ENCODE data around the gene PREP.

PREP gene

DNA sequence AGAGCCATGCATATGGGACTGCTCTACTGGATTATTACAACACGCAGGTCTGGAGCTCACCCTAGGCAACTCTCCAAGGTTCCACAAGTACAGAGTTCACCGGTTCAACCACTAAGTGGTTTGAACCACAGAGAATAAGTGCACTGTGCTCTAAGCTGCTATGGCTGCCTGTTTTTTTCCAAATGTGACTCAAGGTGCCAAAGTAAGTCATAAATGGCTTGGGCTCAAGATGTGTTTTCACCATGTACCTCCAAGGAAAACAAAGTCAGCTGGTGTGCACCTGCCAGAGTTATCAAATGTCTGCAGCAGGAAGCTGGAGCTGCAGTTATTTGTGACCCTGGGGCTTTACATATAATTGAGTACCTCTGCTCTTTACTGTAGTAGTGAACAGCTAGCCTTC is 76.7 kb downstream of the PREP start:
- no peak for DNase-seq (ENCODE audit: low read depth in 1 of 2, low spot score in 1 of 2)
- Histone ChIP-seq H3K27me3 (ENCODE audit: insufficient read depth, poor library complexity, severe bottlenecking) (no peaks in the 10 kb centered on the region), H3K27ac (replicated peaks) (no peak overlapping the region), H3K4me3 (replicated peaks; ENCODE audit: insufficient read depth, low read length) (no peak overlapping the region)
- TF ChIP-seq, protein P1, sequence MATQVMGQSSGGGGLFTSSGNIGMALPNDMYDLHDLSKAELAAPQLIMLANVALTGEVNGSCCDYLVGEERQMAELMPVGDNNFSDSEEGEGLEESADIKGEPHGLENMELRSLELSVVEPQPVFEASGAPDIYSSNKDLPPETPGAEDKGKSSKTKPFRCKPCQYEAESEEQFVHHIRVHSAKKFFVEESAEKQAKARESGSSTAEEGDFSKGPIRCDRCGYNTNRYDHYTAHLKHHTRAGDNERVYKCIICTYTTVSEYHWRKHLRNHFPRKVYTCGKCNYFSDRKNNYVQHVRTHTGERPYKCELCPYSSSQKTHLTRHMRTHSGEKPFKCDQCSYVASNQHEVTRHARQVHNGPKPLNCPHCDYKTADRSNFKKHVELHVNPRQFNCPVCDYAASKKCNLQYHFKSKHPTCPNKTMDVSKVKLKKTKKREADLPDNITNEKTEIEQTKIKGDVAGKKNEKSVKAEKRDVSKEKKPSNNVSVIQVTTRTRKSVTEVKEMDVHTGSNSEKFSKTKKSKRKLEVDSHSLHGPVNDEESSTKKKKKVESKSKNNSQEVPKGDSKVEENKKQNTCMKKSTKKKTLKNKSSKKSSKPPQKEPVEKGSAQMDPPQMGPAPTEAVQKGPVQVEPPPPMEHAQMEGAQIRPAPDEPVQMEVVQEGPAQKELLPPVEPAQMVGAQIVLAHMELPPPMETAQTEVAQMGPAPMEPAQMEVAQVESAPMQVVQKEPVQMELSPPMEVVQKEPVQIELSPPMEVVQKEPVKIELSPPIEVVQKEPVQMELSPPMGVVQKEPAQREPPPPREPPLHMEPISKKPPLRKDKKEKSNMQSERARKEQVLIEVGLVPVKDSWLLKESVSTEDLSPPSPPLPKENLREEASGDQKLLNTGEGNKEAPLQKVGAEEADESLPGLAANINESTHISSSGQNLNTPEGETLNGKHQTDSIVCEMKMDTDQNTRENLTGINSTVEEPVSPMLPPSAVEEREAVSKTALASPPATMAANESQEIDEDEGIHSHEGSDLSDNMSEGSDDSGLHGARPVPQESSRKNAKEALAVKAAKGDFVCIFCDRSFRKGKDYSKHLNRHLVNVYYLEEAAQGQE (IDR thresholded peaks at IDR 0.05; ENCODE audit: insufficient replicate concordance, low read depth), result no peak
- TF ChIP-seq SPI1 (IDR thresholded peaks at IDR 0.05; ENCODE audit: borderline replicate concordance, low read depth), result no peak
- TF ChIP-seq, protein P2, sequence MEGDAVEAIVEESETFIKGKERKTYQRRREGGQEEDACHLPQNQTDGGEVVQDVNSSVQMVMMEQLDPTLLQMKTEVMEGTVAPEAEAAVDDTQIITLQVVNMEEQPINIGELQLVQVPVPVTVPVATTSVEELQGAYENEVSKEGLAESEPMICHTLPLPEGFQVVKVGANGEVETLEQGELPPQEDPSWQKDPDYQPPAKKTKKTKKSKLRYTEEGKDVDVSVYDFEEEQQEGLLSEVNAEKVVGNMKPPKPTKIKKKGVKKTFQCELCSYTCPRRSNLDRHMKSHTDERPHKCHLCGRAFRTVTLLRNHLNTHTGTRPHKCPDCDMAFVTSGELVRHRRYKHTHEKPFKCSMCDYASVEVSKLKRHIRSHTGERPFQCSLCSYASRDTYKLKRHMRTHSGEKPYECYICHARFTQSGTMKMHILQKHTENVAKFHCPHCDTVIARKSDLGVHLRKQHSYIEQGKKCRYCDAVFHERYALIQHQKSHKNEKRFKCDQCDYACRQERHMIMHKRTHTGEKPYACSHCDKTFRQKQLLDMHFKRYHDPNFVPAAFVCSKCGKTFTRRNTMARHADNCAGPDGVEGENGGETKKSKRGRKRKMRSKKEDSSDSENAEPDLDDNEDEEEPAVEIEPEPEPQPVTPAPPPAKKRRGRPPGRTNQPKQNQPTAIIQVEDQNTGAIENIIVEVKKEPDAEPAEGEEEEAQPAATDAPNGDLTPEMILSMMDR (IDR thresholded peaks at IDR 0.05; ENCODE audit: insufficient read depth, low read length), result no peak
- no peak for TF ChIP-seq GABPA (IDR thresholded peaks at IDR 0.05; ENCODE audit: low read depth)
- TF ChIP-seq POLR2AphosphoS5 (IDR thresholded peaks at IDR 0.05; ENCODE audit: low read depth), result no peak

DNA sequence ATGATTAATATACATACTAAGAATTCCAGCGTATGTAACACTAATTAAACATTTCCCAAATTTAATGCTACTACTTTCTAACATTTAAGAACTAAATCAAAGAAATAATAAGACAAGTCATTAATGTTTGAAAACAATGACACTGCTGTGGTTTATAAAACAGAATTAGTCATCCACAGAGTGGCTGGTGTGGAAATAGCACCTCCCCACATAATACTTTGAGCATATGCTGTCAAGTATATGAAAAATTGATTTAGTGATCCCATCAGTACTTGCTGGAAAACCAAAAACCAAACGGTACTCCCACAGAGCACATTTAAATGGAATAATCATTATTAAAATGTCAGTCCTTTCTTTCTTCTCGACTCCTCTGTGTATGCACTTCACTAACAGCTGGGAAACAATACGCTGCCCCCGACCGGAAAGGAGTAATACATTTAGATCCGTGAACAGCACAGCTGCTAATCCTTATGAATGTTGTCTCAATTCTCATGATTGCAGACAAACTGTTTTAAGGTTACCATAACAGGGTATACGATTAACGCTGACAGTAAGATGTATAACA is 78.4 kb downstream of the PREP start:
- TF ChIP-seq, protein P1 (IDR thresholded peaks at IDR 0.05; ENCODE audit: insufficient replicate concordance, low read depth), result no peak
- TF ChIP-seq SPI1 (IDR thresholded peaks at IDR 0.05; ENCODE audit: borderline replicate concordance, low read depth) (no peak), POLR2AphosphoS5 (IDR thresholded peaks at IDR 0.05; ENCODE audit: low read depth) (no peak), GABPA (IDR thresholded peaks at IDR 0.05; ENCODE audit: low read depth) (no peak)
- TF ChIP-seq, protein P2 (IDR thresholded peaks at IDR 0.05; ENCODE audit: insufficient read depth, low read length), result no peak
- no peak for DNase-seq (ENCODE audit: low read depth in 1 of 2, low spot score in 1 of 2)
- H3K4me3 ChIP-seq (replicated peaks; ENCODE audit: insufficient read depth, low read length), result no peak overlapping the region

DNA sequence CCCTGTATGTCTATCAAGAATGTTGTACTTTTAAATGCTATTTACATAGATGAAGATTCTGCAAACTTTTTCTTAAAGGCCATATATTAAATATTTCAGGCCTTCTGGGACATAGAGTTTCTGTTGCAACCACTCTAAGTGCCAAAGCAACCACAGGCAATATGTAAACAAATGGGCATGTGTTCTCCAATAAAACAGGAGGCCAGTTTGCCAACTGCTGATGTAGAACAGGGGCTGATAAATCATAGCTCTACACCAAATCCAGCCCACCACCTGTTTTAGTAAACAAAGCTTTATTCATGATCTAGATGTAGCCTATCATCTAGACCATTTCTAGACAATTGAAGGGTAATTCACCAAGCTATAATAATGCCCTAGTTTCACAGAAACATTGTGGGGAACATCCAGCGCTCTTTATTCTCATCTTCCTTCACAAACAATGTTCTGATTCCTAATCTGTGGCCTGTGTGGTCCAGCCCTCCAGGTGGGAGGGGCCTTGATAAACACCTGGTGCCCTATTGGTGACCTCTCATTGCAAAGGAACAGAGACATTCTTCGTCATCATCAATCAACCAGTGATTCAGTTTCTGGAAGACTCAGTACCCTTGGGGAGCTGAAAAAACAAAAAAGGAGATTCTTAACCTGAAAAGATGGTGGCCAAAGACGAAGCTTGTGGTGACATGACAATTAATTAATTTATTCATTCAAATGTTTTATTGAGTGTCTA is 80.2 kb downstream of the PREP start:
- Histone ChIP-seq H3K27ac (replicated peaks) (no peak overlapping the region), H3K4me3 (replicated peaks; ENCODE audit: insufficient read depth, low read length) (no peak overlapping the region), H3K27me3 (ENCODE audit: insufficient read depth, poor library complexity, severe bottlenecking) (no peaks in the 10 kb centered on the region)
- TF ChIP-seq, protein P1 (IDR thresholded peaks at IDR 0.05; ENCODE audit: insufficient replicate concordance, low read depth), result no peak
- no peak for TF ChIP-seq GABPA (IDR thresholded peaks at IDR 0.05; ENCODE audit: low read depth)
- no peak for TF ChIP-seq POLR2AphosphoS5 (IDR thresholded peaks at IDR 0.05; ENCODE audit: low read depth)
- TF ChIP-seq, protein P2 (IDR thresholded peaks at IDR 0.05; ENCODE audit: insufficient read depth, low read length), result no peak
- TF ChIP-seq SPI1 (IDR thresholded peaks at IDR 0.05; ENCODE audit: borderline replicate concordance, low read depth), result no peak
- DNase-seq (ENCODE audit: low read depth in 1 of 2, low spot score in 1 of 2), result no peak

More for the DNA sequence above, 78.4 kb downstream of the PREP start:
- Histone ChIP-seq H3K27me3 (ENCODE audit: insufficient read depth, poor library complexity, severe bottlenecking) (no peaks in the 10 kb centered on the region), H3K27ac (replicated peaks) (no peak overlapping the region)
